ENCODE results near the gene ADAMTS3.

DNA sequence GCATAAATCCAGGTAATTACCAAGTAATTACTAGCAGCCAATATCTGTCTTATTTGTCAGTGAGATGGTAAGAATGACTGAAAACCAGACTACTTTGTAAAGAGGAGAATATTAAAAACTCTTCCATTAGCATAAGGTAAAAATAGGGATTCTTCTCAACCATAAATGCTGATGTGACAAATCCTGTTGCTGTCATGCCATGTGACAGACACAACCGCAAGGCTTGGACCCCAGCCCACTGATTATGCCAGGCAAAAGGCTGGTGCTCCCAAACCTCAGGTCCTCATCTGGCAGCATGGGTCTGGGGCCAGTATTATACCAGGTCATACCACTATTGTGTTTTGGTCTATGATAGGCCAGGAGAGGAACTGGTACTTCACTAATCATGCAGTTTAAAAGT is 181.1 kb downstream of the ADAMTS3 start:
- TF ChIP-seq, protein P1, sequence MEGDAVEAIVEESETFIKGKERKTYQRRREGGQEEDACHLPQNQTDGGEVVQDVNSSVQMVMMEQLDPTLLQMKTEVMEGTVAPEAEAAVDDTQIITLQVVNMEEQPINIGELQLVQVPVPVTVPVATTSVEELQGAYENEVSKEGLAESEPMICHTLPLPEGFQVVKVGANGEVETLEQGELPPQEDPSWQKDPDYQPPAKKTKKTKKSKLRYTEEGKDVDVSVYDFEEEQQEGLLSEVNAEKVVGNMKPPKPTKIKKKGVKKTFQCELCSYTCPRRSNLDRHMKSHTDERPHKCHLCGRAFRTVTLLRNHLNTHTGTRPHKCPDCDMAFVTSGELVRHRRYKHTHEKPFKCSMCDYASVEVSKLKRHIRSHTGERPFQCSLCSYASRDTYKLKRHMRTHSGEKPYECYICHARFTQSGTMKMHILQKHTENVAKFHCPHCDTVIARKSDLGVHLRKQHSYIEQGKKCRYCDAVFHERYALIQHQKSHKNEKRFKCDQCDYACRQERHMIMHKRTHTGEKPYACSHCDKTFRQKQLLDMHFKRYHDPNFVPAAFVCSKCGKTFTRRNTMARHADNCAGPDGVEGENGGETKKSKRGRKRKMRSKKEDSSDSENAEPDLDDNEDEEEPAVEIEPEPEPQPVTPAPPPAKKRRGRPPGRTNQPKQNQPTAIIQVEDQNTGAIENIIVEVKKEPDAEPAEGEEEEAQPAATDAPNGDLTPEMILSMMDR (conservative IDR thresholded peaks at IDR 0.05; ENCODE audit: low read length): no peak
- no peak for TF ChIP-seq EZH2phosphoT487 (IDR thresholded peaks at IDR 0.05; ENCODE audit: borderline replicate concordance)
